Lung microvascular endothelial cell (primary cell): Measurements from ENCODE around the gene SKIC2. TPM values are rescaled to one million over a fixed set of nuclear protein-coding genes. Genes with fewer than 3 reads are reported as not detected.

Experiments used
- DNase-seq, 2 donors: peaks; one replicate each; pipeline versions ENCODE4 v3.0.0 to v3.0.0-alpha.2; 2010; ENCODE audit warnings: low read depth in 2 of 2
- total RNA-seq: library from RNA; depleted of rRNA; stranded (reverse); fragments of >200 nt; gene quantifications from 2 replicates; pipeline ENCODE4 v1.2.1, GENCODE V29; 2014

The SKIC2 gene
- total RNA-seq, 1 donor from 2014 or later: 30.2 TPM

DNA sequence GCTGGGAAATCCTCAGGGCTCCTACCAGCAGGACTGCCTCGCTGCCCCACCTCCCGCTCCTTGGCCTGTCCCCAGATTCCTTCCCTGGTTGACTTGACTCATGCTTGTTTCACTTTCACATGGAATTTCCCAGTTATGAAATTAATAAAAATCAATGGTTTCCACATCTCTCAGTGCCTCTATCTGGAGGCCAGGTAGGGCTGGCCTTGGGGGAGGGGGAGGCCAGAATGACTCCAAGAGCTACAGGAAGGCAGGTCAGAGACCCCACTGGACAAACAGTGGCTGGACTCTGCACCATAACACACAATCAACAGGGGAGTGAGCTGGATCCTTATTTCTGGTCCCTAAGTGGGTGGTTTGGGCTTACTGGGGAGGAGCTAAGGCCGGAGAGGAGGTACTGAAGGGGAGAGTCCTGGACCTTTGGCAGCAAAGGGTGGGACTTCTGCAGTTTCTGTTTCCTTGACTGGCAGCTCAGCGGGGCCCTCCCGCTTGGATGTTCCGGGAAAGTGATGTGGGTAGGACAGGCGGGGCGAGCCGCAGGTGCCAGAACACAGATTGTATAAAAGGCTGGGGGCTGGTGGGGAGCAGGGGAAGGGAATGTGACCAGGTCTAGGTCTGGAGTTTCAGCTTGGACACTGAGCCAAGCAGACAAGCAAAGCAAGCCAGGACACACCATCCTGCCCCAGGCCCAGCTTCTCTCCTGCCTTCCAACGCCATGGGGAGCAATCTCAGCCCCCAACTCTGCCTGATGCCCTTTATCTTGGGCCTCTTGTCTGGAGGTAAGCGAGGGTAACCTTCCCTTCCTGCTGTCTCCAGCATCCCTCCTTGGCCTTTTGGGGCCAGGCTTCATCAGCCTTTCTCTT, 13.2 kb upstream of the SKIC2 start, which contains the start of gene CFB:
CFB (plus strand) TSS at position 589 of the 863 bp plus-strand sequence; CDS start at position 716, 127 bp downstream.
- peak; percentile 26 to 84 for DNase-seq

DNA sequence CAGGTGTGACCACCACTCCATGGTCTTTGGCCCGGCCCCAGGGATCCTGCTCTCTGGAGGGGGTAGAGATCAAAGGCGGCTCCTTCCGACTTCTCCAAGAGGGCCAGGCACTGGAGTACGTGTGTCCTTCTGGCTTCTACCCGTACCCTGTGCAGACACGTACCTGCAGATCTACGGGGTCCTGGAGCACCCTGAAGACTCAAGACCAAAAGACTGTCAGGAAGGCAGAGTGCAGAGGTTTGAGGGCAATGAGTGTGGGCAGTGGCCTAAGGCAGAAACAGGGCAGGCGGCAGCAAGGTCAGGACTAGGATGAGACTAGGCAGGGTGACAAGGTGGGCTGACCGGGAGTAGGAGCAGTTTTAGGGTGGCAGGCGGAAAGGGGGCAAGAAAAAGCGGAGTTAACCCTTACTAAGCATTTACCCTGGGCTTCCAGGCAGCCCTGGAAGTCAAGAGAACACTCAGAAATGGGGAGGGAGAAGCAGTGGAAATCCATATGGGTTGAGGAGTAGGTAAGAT, 12.5 kb upstream of the SKIC2 start:
- no peak for DNase-seq

DNA sequence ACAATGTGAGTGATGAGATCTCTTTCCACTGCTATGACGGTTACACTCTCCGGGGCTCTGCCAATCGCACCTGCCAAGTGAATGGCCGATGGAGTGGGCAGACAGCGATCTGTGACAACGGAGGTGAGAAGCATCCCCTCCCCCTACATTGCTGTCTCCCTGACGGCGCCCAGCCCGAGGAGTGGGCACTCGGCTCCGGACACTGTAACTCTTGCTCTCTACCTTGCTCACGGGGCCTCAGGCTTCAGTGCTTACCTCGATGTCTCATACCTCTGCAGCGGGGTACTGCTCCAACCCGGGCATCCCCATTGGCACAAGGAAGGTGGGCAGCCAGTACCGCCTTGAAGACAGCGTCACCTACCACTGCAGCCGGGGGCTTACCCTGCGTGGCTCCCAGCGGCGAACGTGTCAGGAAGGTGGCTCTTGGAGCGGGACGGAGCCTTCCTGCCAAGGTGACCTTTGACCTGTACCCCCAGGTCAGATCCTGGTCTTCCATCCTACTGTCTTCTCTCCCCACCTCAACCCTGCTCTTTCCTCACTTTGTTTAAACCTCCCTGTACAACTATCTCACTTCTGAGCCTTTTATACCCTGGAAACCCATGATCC, 11.8 kb upstream of the SKIC2 start:
- DNase-seq: no peak

DNA sequence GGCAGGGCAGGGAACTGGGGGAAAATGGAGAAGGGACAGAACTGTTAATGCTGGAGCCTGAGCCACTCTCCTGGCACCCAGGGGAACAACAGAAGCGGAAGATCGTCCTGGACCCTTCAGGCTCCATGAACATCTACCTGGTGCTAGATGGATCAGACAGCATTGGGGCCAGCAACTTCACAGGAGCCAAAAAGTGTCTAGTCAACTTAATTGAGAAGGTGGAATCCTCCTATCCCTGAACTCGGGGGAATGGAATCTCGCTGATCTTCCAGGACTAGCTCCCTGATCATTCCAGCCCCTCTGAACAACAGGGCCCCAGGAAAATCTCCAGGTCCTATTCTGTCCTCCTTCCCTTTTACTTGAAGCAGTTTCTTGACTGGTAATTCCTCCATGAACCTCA, 11.1 kb upstream of the SKIC2 start:
- no peak for DNase-seq

DNA sequence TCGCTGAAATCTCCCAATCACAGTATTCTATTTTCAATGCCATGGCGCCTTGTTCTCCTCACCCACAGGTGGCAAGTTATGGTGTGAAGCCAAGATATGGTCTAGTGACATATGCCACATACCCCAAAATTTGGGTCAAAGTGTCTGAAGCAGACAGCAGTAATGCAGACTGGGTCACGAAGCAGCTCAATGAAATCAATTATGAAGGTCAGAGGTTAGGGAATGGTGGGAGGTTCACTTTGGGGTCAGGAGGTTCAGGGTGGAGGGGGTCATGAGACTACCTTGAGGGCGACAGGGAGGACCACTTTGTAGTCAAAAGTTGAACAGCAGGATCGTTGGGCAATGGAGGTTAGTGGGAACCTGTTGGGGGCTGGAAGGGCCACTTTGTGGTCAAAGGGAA, 10.7 kb upstream of the SKIC2 start:
- no peak for DNase-seq

DNA sequence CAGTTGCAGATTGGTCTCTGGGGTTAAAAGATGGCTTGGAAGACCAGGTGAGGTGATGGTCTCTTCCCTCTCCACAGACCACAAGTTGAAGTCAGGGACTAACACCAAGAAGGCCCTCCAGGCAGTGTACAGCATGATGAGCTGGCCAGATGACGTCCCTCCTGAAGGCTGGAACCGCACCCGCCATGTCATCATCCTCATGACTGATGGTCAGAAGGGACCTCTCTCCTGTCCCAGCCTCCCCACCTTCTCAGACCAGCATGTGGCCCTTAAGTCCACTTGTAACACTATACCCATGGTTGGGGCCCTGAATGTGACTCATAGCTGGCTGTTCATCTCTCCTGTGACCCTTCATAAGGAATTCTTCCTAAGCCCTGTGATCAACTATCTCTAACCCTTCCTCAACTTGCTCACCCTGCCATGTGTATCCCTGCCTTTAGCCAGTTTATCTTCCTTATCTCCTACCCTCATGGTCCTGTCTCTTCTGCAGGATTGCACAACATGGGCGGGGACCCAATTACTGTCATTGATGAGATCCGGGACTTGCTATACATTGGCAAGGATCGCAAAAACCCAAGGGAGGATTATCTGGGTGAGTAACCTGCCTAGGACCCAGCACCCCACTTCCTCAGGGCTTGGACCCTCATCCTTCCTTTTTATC, 10.1 kb upstream of the SKIC2 start:
- DNase-seq: no peak

DNA sequence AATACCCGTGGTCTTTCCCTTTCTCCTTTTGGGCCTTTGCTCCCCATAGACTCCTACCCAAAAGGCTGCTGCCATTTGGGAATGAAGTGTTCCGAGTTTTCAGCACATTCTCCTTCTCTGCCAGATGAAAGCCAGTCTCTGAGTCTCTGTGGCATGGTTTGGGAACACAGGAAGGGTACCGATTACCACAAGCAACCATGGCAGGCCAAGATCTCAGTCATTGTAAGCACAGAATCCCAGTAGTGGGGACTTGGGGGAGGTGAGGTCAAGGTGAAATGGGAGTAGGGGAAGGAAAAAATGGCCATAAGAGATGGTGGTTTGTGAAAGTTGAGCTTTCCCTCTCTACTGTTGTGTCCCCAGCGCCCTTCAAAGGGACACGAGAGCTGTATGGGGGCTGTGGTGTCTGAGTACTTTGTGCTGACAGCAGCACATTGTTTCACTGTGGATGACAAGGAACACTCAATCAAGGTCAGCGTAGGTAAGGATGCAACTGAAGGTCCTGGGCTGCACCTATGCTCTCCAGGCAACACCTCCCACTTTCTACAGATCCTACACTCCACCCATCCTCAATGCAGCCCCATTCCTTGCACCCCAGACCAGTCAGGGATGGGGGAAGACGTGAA, 8.9 kb upstream of the SKIC2 start:
- DNase-seq: no peak

DNA sequence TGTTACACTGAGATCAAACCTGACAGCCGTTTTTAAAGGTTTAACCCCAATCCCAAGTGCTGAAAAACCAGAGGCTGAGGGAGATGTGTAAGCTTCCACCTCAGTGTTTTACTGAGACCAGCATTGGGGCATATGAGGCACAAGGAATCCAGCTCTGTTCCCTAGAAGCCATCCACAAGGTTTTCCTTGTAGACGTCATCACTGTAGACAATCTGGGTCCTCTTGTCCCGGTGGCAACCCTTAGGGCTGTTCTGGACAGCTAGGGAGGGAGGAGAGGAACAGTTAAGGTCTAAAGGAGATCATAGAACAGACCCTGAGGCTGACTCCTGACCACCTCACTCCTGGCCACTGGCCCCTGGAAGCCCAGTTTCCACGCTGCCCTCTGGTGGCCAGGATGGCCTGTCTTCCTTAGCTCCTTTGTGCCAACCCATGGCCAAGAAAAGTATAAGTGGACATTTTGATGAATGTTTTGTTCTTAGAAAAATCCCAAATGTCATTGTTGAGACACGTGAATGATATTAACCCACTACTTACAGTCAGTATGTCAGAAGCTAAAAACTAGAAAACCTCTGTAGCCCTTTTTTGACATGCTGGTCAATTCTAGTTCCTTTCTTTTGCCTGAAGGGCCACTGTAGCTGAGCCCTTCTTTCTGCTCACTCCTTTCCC, 6.7 kb upstream of the SKIC2 start:
- DNase-seq: peak; percentile 62 to 73

DNA sequence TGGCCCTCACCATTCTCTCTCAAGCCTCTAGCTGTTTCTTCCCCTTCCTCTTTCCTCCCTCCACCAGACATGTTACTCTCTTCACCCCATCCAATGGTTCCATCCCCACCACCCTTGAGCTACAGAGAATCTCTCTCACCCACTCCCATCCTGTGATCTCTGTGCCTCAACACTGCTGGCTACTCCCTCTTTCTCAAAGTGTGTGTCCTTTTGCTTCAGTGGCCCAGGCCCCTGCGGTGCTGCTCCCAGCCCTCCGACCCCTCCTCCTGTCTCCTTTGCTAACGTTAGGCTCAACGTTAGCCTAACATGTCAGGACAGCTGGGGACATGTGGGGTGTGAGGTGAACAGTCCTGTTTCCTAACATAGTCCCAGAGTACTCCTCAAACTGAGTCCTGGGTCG, 6.1 kb upstream of the SKIC2 start:
- DNase-seq: no peak

DNA sequence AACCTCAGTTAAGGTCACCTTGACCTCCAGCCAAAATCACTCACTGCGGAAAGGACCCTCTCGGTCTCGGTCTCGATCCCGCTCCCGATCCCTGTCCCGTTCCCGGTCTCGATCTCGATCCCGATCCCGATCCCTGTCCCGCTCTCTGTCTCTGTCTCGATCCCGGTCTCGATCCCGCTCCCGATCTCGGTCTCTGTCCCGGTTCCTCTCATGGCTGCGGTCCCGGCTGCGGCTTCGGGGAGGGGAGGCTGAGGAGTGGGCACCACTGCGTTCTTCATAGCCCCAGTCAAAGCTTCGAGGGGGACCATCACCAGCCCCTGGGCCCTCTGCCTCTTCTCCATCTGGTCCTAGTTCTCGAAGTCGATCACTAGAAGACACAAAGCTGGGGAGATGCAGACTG, 4.5 kb upstream of the SKIC2 start:
- no peak for DNase-seq

DNA sequence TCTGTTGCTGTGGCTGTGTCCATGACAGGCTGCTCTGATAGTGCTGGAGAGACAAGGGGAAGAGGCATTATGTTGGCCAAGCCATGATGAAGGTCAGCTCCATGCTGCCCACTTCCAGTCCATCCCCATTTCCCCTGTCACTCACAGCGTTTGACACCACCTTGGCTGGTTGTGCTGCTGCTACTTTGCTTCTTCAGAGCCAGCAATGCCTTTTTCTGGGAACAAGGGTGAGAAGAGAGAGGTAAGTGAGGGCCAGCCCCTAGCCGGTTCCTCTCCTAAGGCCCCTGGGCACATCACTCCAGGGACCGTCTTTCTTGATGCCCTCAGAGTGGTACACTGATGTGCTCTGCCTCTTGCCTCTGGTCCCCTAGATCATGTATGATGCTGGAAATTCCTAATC, 2.2 kb upstream of the SKIC2 start:
- no peak for DNase-seq

DNA sequence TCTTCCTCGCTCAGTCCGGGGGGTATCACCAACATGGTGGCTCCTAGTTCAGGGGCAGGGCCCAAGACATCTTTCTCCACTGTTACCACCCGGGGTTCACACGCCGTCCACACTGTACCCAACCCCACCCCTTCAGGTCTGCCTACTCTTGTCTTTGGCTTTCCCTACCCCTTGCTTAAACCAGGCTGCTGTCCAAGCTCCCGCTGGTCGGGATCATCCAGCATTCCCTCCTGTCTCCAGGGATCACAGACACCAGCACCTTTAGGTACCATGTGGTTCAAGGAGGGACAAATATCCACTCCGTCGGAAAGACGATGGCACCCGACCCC, 599 bp upstream of the SKIC2 start:
- peak in 1 of 2 donors; percentile 14 for DNase-seq

DNA sequence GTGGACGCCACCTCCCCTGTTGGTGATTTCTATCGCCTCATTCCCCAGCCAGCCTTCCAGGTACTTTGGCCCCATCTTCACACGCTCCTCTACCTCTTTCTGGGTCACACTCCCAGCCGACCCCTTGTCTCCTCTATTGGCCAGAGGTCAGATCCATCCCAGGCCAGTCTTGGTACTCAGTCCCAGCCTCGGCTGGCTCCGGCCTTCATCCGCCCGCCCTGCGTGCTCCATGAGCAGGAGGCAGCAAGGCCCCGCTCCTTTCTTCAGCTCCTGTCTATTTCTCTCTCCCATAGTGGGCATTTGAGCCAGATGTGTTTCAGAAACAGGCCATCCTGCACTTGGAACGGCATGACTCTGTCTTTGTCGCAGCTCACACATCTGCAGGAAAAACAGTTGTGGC, 2.6 kb downstream of the SKIC2 start:
- no peak for DNase-seq

DNA sequence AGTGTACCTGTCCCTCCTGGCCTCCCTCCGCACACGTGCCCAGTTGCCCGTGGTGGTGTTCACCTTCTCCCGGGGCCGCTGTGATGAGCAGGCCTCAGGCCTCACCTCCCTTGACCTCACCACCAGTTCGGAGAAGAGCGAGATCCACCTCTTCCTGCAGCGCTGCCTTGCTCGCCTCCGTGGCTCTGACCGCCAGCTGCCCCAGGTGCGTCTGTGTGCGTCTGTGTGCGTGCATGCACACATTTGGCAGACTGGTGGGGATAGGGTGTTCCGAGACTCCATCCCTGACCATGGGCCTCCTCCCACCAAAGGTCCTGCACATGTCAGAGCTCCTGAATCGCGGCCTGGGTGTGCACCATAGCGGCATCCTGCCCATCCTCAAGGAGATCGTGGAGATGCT, 4.9 kb downstream of the SKIC2 start:
- DNase-seq: no peak

DNA sequence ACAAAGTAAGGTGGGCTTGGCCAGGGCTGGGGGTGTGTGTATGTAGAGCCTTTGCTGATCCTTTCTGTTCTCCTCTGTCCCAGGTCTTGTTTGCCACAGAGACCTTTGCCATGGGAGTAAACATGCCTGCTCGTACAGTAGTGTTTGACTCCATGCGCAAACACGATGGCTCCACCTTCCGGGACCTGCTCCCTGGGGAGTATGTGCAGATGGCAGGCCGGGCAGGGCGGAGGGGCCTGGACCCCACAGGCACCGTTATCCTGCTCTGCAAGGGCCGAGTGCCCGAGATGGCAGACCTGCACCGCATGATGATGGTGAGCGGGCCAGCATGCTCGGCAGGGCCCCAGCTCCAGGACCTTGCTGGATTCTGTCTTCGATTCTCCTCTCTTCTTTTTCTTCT, 6.7 kb downstream of the SKIC2 start:
- DNase-seq: no peak

DNA sequence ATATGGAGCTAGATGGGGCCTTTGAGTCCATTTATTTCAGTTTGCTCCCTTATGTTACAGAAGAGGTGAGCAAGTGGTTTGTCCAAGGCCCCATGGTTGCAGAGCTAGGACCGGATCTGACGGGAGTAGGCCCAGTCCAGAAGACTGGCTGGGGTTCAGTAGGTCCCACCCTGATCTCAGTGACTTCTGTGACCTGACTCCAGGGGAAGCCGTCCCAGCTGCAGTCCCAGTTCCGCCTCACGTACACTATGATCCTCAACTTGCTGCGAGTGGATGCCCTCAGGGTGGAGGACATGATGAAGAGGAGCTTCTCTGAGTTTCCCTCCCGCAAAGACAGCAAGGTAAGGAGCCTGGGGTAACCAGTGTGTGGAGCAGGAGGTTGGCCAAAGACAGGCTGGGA, 7.5 kb downstream of the SKIC2 start:
- DNase-seq: no peak

DNA sequence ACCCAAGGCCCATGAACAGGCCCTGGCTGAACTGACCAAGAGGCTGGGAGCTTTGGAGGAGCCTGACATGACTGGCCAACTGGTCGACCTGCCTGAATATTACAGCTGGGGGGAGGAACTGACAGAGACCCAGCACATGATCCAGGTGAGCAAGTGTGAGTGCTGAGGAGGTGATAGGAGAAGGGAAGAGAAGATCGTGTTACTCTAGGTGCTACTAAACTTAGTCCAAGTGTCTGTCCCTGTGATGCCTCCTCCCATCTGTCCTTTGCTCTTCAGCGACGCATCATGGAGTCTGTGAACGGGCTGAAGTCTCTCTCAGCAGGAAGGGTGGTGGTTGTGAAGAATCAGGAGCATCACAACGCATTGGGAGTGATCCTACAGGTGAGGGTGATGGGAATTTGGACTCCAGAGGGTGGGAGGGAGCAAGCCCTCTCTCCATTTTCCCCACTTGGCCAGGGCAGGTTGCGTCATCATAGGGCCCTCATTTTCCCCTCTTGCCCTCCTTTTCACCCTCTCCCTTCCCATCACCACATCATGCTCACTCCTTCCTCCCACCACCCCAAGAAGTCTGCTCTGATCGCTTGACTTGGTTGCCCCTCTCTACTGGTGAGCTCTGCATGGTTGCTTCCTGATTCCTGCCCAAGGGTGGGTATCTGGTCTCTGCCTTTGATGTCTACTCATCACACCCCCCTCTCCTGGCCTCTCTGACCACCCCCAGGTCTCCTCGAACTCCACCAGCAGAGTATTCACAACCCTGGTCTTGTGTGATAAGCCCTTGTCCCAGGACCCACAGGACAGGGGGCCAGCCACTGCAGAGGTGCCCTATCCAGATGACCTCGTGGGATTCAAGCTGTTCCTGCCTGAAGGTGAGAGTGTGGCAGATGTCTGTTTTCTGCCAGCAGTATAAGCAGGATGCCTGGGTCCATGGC, 8.3 kb downstream of the SKIC2 start:
- DNase-seq: no peak

DNA sequence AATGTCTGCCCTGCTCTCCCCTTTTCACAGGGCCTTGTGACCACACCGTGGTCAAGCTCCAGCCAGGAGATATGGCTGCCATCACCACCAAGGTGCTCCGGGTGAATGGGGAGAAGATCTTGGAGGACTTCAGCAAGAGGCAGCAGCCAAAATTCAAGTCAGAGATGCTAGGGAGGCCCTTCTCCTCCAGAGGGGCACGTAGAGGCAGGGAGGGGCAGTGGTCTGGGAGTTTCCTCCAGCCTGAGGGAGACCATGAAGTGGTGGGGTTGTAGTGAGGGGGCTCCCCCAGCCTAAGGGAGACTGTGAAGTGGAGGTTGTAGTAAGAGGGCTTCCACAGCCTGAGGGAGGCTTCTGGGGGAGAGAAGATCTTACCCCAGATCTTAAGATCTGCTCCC, 8.9 kb downstream of the SKIC2 start:
- no peak for DNase-seq

DNA sequence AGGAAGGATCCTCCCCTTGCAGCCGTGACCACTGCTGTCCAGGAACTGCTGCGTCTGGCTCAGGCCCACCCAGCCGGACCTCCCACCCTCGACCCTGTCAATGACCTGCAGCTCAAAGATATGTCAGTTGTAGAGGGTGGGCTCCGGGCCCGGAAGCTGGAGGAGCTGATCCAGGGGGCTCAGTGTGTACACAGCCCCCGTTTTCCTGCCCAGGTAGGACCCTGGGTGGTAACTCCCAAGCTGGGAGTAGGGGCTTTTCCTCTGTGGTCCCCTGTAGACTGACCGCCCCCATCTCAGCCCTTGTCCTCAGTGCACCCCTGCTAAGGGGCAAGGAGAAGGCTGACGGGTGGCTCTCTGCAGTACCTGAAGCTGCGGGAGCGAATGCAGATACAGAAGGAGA, 9.4 kb downstream of the SKIC2 start:
- no peak for DNase-seq
